ENCODE measurements around the gene GRIN3B.
"Not testable (repeated sequence)": the region's sequence is repeated elsewhere in the genome, so short reads cannot be mapped to it uniquely, and the experiment has no call there.

The GRIN3B gene, protein sequence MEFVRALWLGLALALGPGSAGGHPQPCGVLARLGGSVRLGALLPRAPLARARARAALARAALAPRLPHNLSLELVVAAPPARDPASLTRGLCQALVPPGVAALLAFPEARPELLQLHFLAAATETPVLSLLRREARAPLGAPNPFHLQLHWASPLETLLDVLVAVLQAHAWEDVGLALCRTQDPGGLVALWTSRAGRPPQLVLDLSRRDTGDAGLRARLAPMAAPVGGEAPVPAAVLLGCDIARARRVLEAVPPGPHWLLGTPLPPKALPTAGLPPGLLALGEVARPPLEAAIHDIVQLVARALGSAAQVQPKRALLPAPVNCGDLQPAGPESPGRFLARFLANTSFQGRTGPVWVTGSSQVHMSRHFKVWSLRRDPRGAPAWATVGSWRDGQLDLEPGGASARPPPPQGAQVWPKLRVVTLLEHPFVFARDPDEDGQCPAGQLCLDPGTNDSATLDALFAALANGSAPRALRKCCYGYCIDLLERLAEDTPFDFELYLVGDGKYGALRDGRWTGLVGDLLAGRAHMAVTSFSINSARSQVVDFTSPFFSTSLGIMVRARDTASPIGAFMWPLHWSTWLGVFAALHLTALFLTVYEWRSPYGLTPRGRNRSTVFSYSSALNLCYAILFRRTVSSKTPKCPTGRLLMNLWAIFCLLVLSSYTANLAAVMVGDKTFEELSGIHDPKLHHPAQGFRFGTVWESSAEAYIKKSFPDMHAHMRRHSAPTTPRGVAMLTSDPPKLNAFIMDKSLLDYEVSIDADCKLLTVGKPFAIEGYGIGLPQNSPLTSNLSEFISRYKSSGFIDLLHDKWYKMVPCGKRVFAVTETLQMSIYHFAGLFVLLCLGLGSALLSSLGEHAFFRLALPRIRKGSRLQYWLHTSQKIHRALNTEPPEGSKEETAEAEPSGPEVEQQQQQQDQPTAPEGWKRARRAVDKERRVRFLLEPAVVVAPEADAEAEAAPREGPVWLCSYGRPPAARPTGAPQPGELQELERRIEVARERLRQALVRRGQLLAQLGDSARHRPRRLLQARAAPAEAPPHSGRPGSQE

GRCh38 chr19:1000095-1000494, at the start of gene GRIN3B:
TSS of gene GRIN3B (plus strand) at chr19:1000419. CDS start at chr19:1000438, 19 bp downstream.
- DNase-seq = no peak

GRCh38 chr19:952049-952679, 48.1 kb upstream of the GRIN3B start:
- no peak for DNase-seq

DNA sequence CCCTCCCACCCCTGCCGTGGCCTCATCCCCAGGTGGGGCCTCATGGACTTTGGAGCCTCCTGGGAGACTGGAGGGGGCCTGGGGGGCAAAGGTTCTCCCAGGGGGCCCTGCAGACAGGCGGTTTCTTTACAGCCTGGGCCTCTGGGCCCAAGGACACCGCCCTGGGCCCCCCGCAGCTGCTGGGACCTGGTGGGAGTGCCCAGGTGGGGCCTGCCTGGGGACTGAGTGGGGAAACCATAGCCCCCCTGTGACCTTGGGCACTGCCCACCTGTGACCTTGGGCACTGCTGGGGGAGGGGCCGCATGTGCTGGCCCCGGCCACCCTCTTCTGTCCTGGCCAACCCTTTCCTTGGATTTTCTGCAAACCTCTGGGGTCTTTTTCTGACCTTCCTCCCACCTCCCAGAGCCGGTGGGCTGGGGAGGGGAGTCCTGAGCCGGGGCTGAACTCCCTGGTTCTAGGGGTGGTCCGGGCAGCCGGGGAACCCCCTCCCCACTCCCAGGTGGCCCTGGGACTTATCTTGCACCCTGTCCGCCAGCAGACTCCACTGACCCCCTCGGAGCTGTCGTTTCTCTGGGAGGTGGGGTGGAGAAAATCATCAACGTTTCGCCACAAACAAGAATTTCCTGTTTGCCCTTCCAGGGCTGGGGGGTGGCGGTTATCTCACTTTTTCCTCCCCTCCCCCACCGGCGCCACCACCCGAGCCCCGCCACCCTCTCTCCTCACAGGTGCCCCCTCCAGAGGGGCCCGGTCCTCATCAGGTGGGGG, 47.4 kb upstream of the GRIN3B start:
- DNase-seq = no peak

DNA sequence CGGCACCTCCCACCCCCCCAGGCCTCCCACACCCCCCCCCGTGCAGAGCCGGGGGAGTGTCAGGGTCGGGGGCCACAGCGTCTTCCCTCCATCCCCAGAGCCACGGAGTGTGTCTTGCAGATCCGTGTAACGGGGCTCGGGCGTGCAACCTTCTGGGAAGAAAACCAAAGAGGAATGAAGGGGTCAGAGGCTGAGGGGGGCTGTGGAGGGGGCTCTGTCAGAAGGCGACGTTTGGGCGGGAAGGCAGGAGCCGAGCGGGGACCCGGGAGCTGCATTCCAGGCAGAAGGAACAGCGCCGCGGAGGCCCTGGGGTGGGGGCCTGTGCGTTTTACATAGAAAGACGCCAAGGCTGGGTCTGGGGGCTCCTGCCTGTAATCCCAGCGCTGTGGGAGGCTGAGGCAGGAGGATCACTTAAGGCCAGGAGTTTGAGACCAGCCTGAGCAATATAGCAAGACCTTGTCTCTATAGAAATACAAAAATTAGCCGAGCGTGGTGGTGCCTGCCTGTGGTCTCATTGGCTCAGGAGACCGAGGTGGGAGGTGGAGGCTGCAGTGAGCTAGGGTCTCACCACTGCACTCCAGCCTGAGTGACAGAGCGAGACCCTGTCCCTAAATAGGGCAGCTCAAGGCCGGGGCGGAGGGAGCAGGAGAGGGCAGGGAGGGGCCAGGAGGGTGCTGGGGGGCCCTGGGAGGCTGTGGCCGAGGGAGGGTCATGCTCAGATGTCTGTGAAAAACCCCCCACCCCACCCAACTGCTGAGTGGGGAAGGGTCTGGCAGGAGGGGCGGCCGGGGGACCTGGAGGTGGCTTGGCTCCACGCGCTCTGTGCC, 46.6 kb upstream of the GRIN3B start:
- DNase-seq = no peak

DNA sequence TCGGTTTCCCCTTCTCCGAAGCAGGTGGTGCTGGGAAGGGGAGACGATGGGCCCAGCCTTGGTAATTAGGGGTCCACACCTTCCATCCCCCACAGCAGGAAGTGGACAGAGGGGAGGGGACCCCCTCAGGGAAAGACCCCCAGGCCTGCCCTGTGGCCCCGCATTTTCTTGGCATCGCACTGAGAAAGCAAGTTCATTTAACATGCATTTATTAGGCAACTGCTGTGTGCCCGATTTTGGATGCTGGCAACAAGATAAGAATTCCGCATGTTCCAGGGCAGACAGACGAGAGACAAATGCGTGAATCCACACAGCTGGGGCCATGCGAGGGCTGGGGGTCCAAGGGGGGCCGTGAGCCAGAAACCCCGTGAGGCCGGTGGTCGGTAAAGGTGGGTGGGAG, 45.9 kb upstream of the GRIN3B start:
- no peak for DNase-seq

DNA sequence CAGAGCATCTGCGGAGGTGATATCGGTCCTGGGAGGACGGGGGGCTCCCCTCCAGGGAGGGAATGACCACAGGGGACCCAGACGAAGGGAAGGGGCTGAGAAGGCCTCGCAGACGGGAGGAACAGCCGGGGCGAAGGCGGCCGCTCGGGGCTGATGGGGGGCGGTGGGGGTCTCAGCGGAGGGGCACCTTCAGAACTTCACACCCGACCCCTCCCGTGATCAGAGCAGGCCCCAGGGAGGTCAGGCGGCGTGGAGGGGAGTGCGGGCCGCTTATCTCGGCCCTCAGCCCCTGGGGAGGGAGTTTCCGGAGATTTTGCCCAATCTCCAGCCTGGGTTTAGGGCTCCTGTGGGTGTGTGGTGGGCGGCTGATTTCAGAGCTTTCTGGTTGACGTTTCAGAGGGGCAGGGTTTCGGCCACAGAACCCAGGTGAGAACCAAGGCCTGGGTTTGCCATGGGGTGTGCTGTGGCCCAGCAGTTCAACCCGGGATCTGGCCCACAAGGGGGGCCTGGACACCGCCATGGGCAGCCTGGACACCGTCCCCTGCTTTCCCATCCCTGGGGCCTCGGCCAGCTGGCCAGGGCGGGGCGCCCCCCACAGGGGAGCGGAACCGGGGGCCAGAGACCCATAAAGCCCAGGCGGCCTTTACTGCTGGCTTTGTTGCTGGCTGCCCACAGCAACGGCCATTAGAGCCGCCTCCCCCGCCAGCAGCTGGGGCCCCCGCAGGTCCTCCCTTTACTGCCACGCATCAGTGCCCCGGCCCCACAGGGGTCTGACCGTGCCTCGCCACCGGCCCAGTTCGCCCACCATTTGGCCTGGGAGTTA, 45.3 kb upstream of the GRIN3B start:
- no peak for DNase-seq

- no peak for DNase-seq
Measured at GRCh38 chr19:955803-956765, 44.1 kb upstream of the GRIN3B start.

GRCh38 chr19:956766-957440, 43.3 kb upstream of the GRIN3B start:
- DNase-seq = no peak

- DNase-seq = not testable (repeated sequence)
Measured at GRCh38 chr19:957578-957977, 42.6 kb upstream of the GRIN3B start.

GRCh38 chr19:958967-959855, 41.0 kb upstream of the GRIN3B start:
- no peak for DNase-seq

GRCh38 chr19:960020-960419, 40.2 kb upstream of the GRIN3B start:
- no peak for DNase-seq

- no peak for DNase-seq
Measured at GRCh38 chr19:960601-960938, 39.6 kb upstream of the GRIN3B start.

DNA sequence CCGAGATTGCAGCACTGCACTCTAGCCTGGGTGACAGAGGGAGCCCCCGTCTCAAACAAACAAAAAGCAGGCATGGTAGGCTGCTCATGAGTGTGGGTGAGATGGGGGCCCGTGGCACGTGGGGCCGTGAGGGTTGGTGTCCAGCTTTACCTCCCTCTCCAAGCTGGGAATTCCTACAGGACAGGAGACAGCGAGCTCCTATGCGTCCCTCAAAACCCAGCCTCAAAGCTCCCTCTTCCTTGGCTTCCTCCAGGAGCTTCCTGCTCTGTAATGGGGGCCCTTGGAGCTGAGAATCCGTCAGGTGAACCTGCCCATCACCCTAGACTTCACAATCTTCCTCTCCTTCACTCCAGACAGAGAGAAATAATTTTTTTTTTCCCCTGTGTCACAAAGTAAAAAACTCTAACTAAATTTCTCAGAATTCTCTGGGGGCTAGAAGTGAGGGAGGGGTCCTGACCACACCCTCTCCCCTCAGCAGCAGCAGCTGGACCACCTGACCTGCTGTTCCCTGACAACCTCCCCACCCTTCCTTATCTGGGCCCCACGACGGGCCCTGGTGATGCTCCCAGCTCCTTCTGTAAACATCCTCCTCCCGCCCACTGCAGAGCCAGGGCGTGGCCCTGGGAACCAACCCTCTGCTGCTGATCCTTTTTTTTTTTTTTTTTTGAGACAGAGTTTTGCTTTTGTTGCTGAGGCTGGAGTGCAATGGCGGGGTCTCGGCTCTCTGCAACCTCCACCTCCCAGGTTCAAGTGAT, 38.2 kb upstream of the GRIN3B start:
- DNase-seq = no peak

- DNase-seq = no peak
Measured at GRCh38 chr19:962683-963400, 37.4 kb upstream of the GRIN3B start.

- DNase-seq = no peak
Measured at GRCh38 chr19:963486-963951, 36.7 kb upstream of the GRIN3B start.

GRCh38 chr19:964116-964520, 36.1 kb upstream of the GRIN3B start:
- no peak for DNase-seq
